Measurements from ENCODE around the gene SIX3. TPM values are rescaled to one million over a fixed set of nuclear protein-coding genes. Genes with fewer than 3 reads are reported as not detected.

The SIX3 gene
- not detected for total RNA-seq
- long read RNA-seq: 0 reads

GRCh38 chr2:44941551-44942234, at the start of gene SIX3:
Gene SIX3, plus strand, starts transcription at chr2:44941702. Its CDS starts 403 bp downstream, at chr2:44942105.
- intact Hi-C loops (cut with DNase I, micrococcal nuclease): no loop called here
- DNase-seq (peak in 1 of 2 donors; percentile 50), ATAC-seq (peak; percentile 65)

DNA sequence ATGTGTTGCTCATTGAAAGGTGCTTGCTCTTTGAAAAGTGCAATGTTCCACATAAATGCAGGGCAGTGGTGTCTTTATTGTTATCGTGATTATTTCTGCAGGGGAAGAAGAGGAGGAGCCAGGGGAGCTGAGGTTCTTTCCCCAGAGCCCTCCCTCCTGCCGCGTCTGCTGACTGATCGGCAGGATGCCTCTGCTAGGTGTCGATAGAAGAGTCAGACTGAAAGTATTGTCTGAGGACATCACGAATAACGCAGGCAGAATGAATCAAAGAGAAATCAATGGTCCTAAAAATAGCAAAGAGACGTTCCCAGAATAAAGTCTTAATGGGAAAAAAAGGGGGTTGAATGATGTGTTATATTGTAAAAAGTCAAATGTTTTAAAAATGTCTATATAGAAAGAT, 47.4 kb upstream of the SIX3 start:
- ATAC-seq (no peak), DNase-seq (no peak)
- intact Hi-C loops (cut with DNase I, micrococcal nuclease): no loop called here

DNA sequence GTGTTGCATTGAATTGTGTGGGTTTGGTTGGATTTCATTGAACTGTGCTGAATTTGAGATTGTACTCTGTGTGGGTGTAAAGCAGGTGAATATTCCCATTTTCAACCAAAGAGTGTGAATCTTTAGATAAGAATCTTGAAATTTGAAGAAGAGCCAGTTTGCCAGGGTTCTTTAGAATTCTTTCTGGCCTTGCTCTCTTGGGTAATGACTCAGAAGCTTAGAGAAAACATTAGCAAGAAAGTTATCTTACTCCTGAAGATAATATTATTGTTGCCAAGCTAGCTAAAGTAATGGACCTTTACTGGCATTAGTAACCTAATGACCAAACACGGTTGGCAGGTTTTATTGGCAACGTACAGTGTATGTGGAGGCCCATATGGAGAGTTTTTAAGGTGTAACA, 46.4 kb upstream of the SIX3 start:
- no peak for ATAC-seq
- intact Hi-C loops (cut with DNase I, micrococcal nuclease): no loop called here

DNA sequence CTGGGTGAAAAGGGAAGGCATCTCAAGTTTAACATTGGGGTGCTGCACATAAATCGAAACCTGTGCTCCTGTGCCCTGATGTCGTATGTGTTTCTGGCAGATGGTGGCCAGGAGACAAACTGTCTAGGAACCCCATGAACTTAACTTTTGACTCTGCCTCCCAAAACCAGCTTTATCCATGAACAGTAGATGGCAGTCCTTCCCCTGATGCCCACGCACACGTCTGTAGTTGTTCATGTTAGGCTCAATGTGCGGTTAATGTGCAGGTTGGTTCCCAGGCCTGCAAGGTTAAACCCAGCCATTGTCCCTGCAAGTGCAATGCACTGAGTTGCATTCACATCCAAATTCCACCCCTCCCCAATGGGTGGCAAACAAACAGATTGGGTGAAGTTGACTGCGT, 44.1 kb upstream of the SIX3 start:
- DNase-seq (no peak), ATAC-seq (no peak)
- intact Hi-C loops (cut with DNase I, micrococcal nuclease): no loop called here

More for the DNA sequence above, 46.4 kb upstream of the SIX3 start:
- DNase-seq: no peak

DNA sequence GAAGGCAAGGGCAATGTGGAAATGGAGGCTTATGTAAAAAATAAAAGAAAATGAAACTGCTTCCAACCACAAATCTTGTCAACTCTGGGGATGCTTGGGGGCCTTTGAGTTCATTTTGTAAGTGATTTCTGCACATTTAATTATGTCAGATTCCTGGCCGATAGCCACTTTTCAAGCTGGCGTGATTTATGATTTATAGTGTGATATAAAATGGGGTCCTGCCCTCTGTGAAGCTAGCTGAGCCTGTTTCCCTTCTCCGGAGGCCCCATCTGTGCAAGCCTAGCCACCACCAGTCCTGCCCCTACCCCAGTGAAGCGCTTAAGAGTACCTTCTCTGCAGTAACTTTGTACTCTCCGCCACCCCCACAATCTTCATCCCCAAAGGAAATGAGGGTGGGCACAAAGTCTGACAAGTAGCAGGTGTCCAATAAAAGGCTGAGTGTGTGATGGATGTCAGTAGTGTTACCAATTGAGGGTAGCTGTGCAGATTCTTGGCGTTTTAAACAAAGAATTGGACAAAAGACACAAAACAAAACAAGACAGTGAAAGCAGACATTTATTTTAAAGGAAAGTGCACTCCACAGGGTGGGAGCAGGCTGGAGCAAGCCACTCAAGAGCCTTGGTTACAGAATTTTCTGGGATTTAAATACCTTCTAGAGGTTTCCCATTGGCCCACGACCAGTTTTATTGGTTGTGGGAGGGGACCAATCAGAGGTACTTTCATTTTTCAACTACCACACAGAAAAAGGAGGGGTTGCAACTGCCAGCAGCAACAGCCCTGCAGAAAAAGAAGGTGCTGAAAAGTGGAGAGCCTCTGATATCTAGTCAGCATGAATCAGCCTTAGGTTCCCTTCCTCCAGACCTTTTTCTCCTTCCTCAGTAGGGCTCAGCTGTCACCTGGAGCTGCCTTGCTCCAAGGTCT, 39.0 kb upstream of the SIX3 start:
- ATAC-seq (no peak), DNase-seq (no peak)
- intact Hi-C loops (cut with DNase I, micrococcal nuclease): no loop called here

DNA sequence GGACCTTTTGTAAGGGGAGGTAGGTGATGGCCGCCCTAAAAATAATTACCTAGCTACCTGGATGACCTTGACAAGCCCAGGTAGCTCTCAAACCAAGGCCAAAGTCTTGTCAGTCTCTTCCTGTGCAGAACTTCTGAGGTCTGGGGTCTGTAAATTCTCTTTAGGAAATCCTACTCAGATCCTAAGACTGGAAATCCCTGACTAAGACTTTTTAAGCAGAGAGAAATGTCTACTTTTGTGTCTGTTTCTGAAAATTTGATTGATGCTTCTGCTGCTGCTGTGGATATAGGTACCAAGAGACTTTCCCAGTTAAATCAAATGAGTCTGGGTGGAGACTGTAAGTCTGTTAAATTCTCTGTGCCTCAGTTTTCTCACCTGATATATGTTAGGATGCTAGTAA, 36.9 kb upstream of the SIX3 start:
- intact Hi-C loops (cut with DNase I, micrococcal nuclease): no loop called here
- DNase-seq (no peak), ATAC-seq (no peak)

GRCh38 chr2:44906972-44907371, 34.5 kb upstream of the SIX3 start:
- DNase-seq (no peak), ATAC-seq (no peak)

GRCh38 chr2:44909831-44910230, 31.7 kb upstream of the SIX3 start:
- ATAC-seq: no peak
- no peak for DNase-seq
- intact Hi-C loops (cut with DNase I, micrococcal nuclease): no loop called here

More at GRCh38 chr2:44906972-44907371, 34.5 kb upstream of the SIX3 start:
- intact Hi-C loops (cut with DNase I, micrococcal nuclease): no loop called here

DNA sequence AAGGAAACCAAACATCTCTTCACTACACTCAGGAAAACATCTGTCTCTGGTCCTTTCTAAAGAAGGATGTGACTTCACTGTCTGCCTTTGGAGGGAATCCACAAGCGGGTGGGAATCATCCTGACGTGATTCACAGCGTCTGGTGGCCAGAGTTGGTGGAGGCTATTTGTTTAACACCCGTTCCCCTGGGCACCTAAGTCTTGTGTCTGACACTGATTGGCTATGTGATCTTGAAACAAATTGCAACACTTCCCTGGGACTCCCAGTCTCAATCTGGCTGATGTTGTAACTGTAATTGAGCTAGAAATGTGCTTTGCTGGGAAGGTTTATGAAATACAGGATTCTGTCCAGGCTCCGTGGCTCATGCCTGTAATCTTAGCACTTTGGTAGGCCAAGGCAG, 28.8 kb upstream of the SIX3 start:
- intact Hi-C loops (cut with DNase I, micrococcal nuclease): no loop called here
- DNase-seq (no peak), ATAC-seq (no peak)

DNA sequence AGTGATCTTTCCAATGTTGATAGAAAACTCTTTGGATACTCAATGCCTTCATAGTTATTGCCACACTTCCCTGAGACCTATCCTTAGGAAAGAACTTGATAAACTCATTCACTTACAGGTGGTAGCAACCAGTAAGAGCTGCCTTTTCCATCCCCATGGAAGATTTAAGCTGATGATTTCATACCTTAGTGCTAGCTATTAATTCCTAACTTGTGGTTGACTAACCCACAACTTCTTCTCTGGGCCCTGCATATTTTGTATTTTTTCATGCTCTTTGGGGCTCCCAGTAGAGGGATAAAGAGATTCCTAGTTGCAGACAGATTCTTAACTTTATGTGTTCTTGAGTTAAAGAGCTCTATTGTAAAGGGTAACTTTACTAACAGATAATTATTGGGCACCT, 25.2 kb upstream of the SIX3 start:
- DNase-seq: no peak
- intact Hi-C loops (cut with DNase I, micrococcal nuclease): no loop called here
- no peak for ATAC-seq

- no peak for DNase-seq
- intact Hi-C loops (cut with DNase I, micrococcal nuclease): no loop called here
- ATAC-seq: peak; percentile 37
Measured at GRCh38 chr2:44918095-44918775, 23.3 kb upstream of the SIX3 start.

GRCh38 chr2:44920751-44921150, 20.8 kb upstream of the SIX3 start:
- intact Hi-C loops (cut with DNase I, micrococcal nuclease): no loop called here
- ATAC-seq (no peak), DNase-seq (no peak)

DNA sequence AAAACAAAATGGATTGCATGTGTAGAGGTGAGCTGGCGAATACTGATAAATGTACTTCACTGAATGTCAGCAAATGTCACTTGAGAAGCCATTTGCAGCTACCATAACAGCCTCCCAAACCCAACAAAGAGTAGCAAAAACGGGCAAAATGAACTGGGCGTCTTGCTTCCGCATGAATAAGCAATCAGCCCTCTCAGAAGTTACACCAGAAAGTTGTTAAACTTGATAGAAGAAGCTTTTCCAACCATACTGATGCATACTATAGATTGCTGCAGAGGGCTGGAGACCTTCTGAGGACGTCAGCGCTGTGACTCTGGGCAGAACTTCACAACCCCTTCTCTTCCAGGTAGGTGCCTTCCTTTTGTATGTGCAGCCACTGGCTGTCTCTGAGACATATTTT, 18.7 kb upstream of the SIX3 start:
- ATAC-seq (no peak), DNase-seq (no peak)
- intact Hi-C loops (cut with DNase I, micrococcal nuclease): no loop called here

DNA sequence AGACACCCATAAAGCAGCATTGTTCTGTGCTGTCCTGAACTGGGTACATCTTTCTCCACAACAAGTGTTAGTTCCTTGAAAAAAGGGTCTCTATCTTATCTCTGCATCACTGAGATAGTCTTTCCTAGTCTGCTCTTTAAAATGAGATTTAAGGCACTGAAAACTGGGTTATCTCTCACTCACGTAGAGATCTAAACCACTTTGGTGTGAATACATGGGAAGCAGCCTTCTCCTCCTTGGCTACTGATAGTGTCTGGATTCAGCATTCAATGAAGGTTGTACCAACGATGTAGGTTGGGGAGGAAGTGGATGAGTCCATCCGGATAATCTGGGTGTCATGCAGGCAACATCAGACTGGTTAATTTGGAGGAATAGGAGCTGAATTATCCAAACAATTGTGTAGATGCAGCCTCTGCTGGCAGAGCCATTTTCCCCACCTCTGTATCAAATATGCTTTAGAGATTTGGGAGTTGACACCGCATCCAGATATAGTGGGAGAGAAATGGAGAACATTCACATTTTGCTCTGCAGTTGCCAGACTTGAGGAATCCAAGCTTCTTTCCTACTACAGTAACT, 15.9 kb upstream of the SIX3 start:
- intact Hi-C loops (cut with DNase I, micrococcal nuclease): no loop called here
- no peak for ATAC-seq

GRCh38 chr2:44926957-44927356, 14.5 kb upstream of the SIX3 start:
- DNase-seq (no peak), ATAC-seq (no peak)
- intact Hi-C loops (cut with DNase I, micrococcal nuclease): no loop called here

More for the DNA sequence above, 15.9 kb upstream of the SIX3 start:
- no peak for DNase-seq

GRCh38 chr2:44927985-44928482, 13.5 kb upstream of the SIX3 start:
- intact Hi-C loops (cut with DNase I, micrococcal nuclease): no loop called here
- no peak for DNase-seq
- ATAC-seq: no peak

GRCh38 chr2:44928483-44929158, 12.9 kb upstream of the SIX3 start:
- DNase-seq (no peak), ATAC-seq (no peak)
- intact Hi-C loops (cut with DNase I, micrococcal nuclease): no loop called here

DNA sequence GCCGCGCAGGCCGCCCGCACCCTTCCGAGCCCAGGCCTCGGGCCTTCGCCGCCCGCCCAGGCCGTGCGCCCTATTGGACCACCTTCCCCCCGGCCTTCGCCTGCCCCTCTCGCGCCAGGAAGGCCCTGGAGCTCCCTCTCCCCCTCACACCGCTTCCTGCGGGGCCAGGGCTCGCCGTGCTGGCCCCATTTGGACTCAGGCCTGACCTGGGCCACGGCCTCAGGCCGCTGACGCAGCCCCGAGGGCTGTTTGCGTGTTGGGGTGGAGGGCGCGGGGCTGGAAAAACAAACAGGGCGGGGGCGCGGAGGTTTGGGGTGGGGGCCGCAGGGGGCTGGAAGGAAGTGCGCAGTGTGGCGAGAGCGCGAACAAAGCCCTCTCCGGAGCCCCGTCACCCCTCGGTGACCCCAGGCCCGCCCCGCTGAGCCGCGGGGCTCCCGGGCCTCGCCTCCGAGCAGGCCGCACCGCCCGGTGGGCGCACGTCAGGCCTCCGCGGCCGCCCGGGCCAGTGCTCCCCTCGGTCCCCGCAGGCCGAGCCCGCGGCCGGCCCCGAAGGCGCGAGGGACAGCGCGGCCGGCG, 12.3 kb upstream of the SIX3 start:
- intact Hi-C loops (cut with DNase I, micrococcal nuclease): no loop called here
- ATAC-seq (no peak), DNase-seq (no peak)
